ENCODE results near the gene HJURP. TPM values are rescaled to one million over a fixed set of nuclear protein-coding genes. Genes with fewer than 3 reads are reported as not detected.
A peak's percentile ranks its signal among the peaks of the same experiment; 100 is the strongest.

The HJURP gene
- total RNA-seq, 1 donor from 2014 or later, result 109 TPM

DNA sequence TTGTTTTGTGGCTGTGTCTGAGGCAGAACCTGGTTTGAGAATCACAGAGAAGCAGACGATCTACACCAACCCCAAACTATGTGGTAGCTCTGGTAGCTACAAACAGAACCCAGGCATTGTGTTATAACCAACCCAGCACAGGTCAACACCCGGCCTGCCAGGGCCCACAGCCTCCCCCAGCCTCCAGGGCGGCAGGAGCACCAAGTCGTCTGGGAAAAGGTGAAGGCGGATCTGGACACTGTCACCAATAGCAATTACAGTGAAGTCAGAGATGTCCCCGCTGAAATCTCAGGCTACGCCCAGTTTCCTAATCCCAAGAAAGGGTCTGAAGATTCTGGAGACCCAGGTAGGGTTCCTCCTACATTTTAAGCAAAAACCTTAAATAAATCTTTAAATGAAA, 3.6 kb downstream of the HJURP start:
- TF ChIP-seq, protein P1, sequence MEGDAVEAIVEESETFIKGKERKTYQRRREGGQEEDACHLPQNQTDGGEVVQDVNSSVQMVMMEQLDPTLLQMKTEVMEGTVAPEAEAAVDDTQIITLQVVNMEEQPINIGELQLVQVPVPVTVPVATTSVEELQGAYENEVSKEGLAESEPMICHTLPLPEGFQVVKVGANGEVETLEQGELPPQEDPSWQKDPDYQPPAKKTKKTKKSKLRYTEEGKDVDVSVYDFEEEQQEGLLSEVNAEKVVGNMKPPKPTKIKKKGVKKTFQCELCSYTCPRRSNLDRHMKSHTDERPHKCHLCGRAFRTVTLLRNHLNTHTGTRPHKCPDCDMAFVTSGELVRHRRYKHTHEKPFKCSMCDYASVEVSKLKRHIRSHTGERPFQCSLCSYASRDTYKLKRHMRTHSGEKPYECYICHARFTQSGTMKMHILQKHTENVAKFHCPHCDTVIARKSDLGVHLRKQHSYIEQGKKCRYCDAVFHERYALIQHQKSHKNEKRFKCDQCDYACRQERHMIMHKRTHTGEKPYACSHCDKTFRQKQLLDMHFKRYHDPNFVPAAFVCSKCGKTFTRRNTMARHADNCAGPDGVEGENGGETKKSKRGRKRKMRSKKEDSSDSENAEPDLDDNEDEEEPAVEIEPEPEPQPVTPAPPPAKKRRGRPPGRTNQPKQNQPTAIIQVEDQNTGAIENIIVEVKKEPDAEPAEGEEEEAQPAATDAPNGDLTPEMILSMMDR (IDR thresholded peaks at IDR 0.05), result no peak
- TF ChIP-seq EZH2phosphoT487 (IDR thresholded peaks at IDR 0.05) (no peak), EZH2 (IDR thresholded peaks at IDR 0.05) (no peak)
- no peak overlapping the region for H3K4me3 Mint-ChIP-seq
- no peak for DNase-seq (ENCODE audit: low spot score)
- H3K9me3 Mint-ChIP-seq, result no peaks in the 10 kb centered on the region
- Histone ChIP-seq H3F3A (ENCODE audit: low read depth) (peaks cover 7% of the 10 kb centered on the region), H3K27me3 (no peaks in the 10 kb centered on the region), H2AFZ (replicated peaks) (no peak overlapping the region), H3K4me2 (peak overlapping the region; percentile 98), H3K9me3 (ENCODE audit: low read depth) (no peaks in the 10 kb centered on the region), H3K9ac (no peak overlapping the region), H3K36me3 (peaks cover 16% of the 10 kb centered on the region), H3K4me3 (no peak overlapping the region), H3K27ac (no peak overlapping the region), H3K4me1 (peaks cover 33% of the 10 kb centered on the region), H4K20me1 (ENCODE audit: low read depth) (peaks cover 74% of the 10 kb centered on the region), H3K79me2 (ENCODE audit: low read depth) (peaks cover 84% of the 10 kb centered on the region)
- H3K27me3 Mint-ChIP-seq (ENCODE audit: insufficient read depth, low read depth), result no peaks in the 10 kb centered on the region
- peaks cover 27% of the 10 kb centered on the region for H3K4me1 Mint-ChIP-seq
- peaks cover 41% of the 10 kb centered on the region for H3K36me3 Mint-ChIP-seq
- no peak overlapping the region for H3K27ac Mint-ChIP-seq

DNA sequence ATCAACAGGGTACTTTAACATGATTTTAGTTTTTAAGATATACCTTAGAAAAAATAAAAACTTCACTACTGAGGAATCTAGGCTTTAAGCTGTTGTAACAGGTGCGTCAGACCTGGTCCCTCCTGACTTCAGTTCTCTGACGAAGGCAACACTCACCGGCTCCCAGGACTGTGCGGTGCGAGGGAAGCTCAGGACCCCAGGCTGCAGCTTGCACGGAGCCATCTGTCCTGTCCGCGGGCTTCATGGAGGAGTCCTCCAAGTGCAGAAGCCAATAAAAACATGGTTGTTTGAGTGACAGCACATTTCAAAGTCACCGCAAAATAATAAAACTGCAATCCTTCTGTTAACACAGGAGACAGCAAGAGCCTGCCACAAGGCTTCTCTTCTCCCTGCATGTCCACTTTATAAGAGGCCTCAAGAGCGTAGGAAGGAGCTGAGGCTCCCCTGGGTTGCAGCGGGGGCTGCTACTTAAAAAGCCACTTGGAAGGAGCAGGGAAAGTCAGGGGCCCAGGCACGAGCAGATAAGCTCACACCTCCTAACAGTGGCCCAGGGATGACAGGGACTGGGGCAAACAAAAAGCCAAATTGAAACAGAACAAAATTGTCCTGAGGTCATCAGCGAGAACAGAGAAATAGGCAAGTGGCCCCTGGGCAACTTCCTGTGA, 4.6 kb downstream of the HJURP start:
- Histone ChIP-seq H2AFZ (replicated peaks) (no peak overlapping the region), H3K27me3 (no peaks in the 10 kb centered on the region), H3K9me3 (ENCODE audit: low read depth) (no peaks in the 10 kb centered on the region), H3K27ac (no peak overlapping the region), H4K20me1 (ENCODE audit: low read depth) (peaks cover 82% of the 10 kb centered on the region), H3K79me2 (ENCODE audit: low read depth) (peaks cover 94% of the 10 kb centered on the region), H3K36me3 (peaks cover 21% of the 10 kb centered on the region), H3K4me1 (peaks cover 28% of the 10 kb centered on the region), H3K9ac (peak overlapping the region; percentile 42), H3F3A (ENCODE audit: low read depth) (no peaks in the 10 kb centered on the region), H3K4me2 (no peak overlapping the region), H3K4me3 (no peak overlapping the region)
- Mint-ChIP-seq H3K27ac (no peak overlapping the region), H3K4me3 (no peak overlapping the region), H3K9me3 (no peaks in the 10 kb centered on the region), H3K27me3 (ENCODE audit: insufficient read depth, low read depth) (peaks cover 1% of the 10 kb centered on the region), H3K4me1 (peaks cover 19% of the 10 kb centered on the region), H3K36me3 (peaks cover 47% of the 10 kb centered on the region)
- no peak for TF ChIP-seq EZH2phosphoT487 (IDR thresholded peaks at IDR 0.05)
- TF ChIP-seq, protein P1 (IDR thresholded peaks at IDR 0.05), result no peak
- no peak for TF ChIP-seq EZH2 (IDR thresholded peaks at IDR 0.05)
- DNase-seq (ENCODE audit: low spot score), result no peak

DNA sequence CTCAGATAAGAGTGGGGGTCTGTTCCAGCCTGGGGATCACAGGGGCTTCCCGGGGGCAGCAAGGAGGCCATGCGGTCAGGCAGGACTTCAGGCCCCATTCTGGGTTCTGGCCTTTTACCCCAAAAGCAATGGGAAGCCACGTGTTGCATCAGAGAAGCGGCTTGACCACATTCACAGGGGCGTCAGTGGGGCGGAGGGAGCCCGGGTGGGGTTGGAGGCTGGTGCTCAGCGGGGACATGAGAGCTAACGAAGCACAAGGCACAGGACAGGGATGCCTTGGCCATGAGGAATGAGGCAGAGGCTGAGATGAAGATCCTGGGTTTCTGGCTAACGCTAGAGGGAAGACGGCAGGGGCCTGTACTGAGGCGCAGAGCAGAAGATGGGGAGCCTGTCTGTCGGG, 6.1 kb downstream of the HJURP start:
- H3K27ac Mint-ChIP-seq, result no peak overlapping the region
- Histone ChIP-seq H3K9ac (no peak overlapping the region), H2AFZ (replicated peaks) (no peak overlapping the region), H3K27ac (no peak overlapping the region), H3K4me3 (no peak overlapping the region), H3K9me3 (ENCODE audit: low read depth) (no peaks in the 10 kb centered on the region), H3F3A (ENCODE audit: low read depth) (no peaks in the 10 kb centered on the region), H3K36me3 (peaks cover 21% of the 10 kb centered on the region), H4K20me1 (ENCODE audit: low read depth) (peaks cover 89% of the 10 kb centered on the region), H3K4me1 (peaks cover 27% of the 10 kb centered on the region), H3K79me2 (ENCODE audit: low read depth) (peaks cover 98% of the 10 kb centered on the region), H3K4me2 (no peak overlapping the region), H3K27me3 (no peaks in the 10 kb centered on the region)
- H3K27me3 Mint-ChIP-seq (ENCODE audit: insufficient read depth, low read depth), result peaks cover 2% of the 10 kb centered on the region
- no peak for DNase-seq (ENCODE audit: low spot score)
- peaks cover 16% of the 10 kb centered on the region for H3K4me1 Mint-ChIP-seq
- H3K36me3 Mint-ChIP-seq, result peaks cover 61% of the 10 kb centered on the region
- TF ChIP-seq, protein P1 (IDR thresholded peaks at IDR 0.05), result no peak
- TF ChIP-seq EZH2phosphoT487 (IDR thresholded peaks at IDR 0.05), result no peak
- TF ChIP-seq EZH2 (IDR thresholded peaks at IDR 0.05), result no peak
- H3K9me3 Mint-ChIP-seq, result no peaks in the 10 kb centered on the region
- H3K4me3 Mint-ChIP-seq, result no peak overlapping the region

All from neural progenitor cell (in vitro differentiated cells).